ENCODE measurements around the gene ADK. TPM values are rescaled to one million over a fixed set of nuclear protein-coding genes. Genes with fewer than 3 reads are reported as not detected.

Gene ADK
- total RNA-seq, 1 donor from 2014 or later, result 62.0 TPM

- H3K4me3 Mint-ChIP-seq (ENCODE audit: unreplicated experiment), result peak overlapping the region; percentile 14
- no peak for FAIRE-seq
- H3K27ac ChIP-seq (ENCODE audit: low read depth, low read length), result no peak overlapping the region
- H3K36me3 ChIP-seq (ENCODE audit: insufficient read depth, low read length), result peaks cover 91% of the 10 kb centered on the region
- no peak overlapping the region for H3K4me2 ChIP-seq (ENCODE audit: low read length)
- H3K4me1 ChIP-seq (ENCODE audit: insufficient read depth, low read length), result peaks cover 7% of the 10 kb centered on the region
- H3K9me3 ChIP-seq (ENCODE audit: insufficient read depth, low read depth, low read length), result no peaks in the 10 kb centered on the region
- H3K4me3 ChIP-seq (ENCODE audit: insufficient read depth, low read depth, low read length), result no peak overlapping the region
- H2AFZ ChIP-seq (ENCODE audit: low read depth, low read length), result no peak overlapping the region
- no peaks in the 10 kb centered on the region for H3K9me3 Mint-ChIP-seq (ENCODE audit: unreplicated experiment)
- no peaks in the 10 kb centered on the region for H3K27me3 Mint-ChIP-seq (ENCODE audit: low read depth, unreplicated experiment)
- TF ChIP-seq CTCF (IDR thresholded peaks at IDR 0.05; ENCODE audit: insufficient read depth, low read depth, low read length) (no peak), EZH2 (IDR thresholded peaks at IDR 0.05; ENCODE audit: insufficient read depth, low read length) (no peak)
- no peak overlapping the region for H3K9ac ChIP-seq (ENCODE audit: low read length)
- no peak for DNase-seq (ENCODE audit: low read depth)
- H3K4me1 Mint-ChIP-seq (ENCODE audit: low read depth, unreplicated experiment), result peaks cover 28% of the 10 kb centered on the region
- no peaks in the 10 kb centered on the region for H3K27me3 ChIP-seq (ENCODE audit: insufficient read depth, low read length)
- H3K79me2 ChIP-seq (ENCODE audit: insufficient read depth, low read length), result peaks cover 23% of the 10 kb centered on the region
- H3K27ac Mint-ChIP-seq (ENCODE audit: unreplicated experiment), result peak overlapping the region; percentile 48
- peaks cover 74% of the 10 kb centered on the region for H4K20me1 ChIP-seq (ENCODE audit: insufficient read depth, low read length)
- peaks cover 17% of the 10 kb centered on the region for H3K36me3 Mint-ChIP-seq (ENCODE audit: low read depth, unreplicated experiment)
Measured at GRCh38 chr10:74118804-74119203, 32.2 kb upstream of the ADK start.

GRCh38 chr10:74120911-74121310, 30.1 kb upstream of the ADK start:
- Histone ChIP-seq H3K9ac (ENCODE audit: low read length) (no peak overlapping the region), H3K4me1 (ENCODE audit: insufficient read depth, low read length) (peaks cover 5% of the 10 kb centered on the region), H4K20me1 (ENCODE audit: insufficient read depth, low read length) (peaks cover 54% of the 10 kb centered on the region), H3K4me2 (ENCODE audit: low read length) (no peak overlapping the region), H3K79me2 (ENCODE audit: insufficient read depth, low read length) (peaks cover 4% of the 10 kb centered on the region), H3K36me3 (ENCODE audit: insufficient read depth, low read length) (peaks cover 73% of the 10 kb centered on the region), H3K27ac (ENCODE audit: low read depth, low read length) (no peak overlapping the region), H3K9me3 (ENCODE audit: insufficient read depth, low read depth, low read length) (no peaks in the 10 kb centered on the region), H2AFZ (ENCODE audit: low read depth, low read length) (no peak overlapping the region), H3K4me3 (ENCODE audit: insufficient read depth, low read depth, low read length) (no peak overlapping the region), H3K27me3 (ENCODE audit: insufficient read depth, low read length) (no peaks in the 10 kb centered on the region)
- H3K9me3 Mint-ChIP-seq (ENCODE audit: unreplicated experiment), result no peaks in the 10 kb centered on the region
- H3K4me1 Mint-ChIP-seq (ENCODE audit: low read depth, unreplicated experiment), result peaks cover 28% of the 10 kb centered on the region
- DNase-seq (ENCODE audit: low read depth) (no peak), FAIRE-seq (no peak)
- H3K36me3 Mint-ChIP-seq (ENCODE audit: low read depth, unreplicated experiment), result peaks cover 12% of the 10 kb centered on the region
- TF ChIP-seq EZH2 (IDR thresholded peaks at IDR 0.05; ENCODE audit: insufficient read depth, low read length) (no peak), CTCF (IDR thresholded peaks at IDR 0.05; ENCODE audit: insufficient read depth, low read depth, low read length) (no peak)
- H3K27me3 Mint-ChIP-seq (ENCODE audit: low read depth, unreplicated experiment), result no peaks in the 10 kb centered on the region
- no peak overlapping the region for H3K4me3 Mint-ChIP-seq (ENCODE audit: unreplicated experiment)
- H3K27ac Mint-ChIP-seq (ENCODE audit: unreplicated experiment), result no peak overlapping the region

GRCh38 chr10:74121368-74121767, 29.7 kb upstream of the ADK start:
- TF ChIP-seq CTCF (IDR thresholded peaks at IDR 0.05; ENCODE audit: insufficient read depth, low read depth, low read length), result no peak
- no peak for TF ChIP-seq EZH2 (IDR thresholded peaks at IDR 0.05; ENCODE audit: insufficient read depth, low read length)
- H3K27ac Mint-ChIP-seq (ENCODE audit: unreplicated experiment), result no peak overlapping the region
- H3K36me3 ChIP-seq (ENCODE audit: insufficient read depth, low read length), result peaks cover 69% of the 10 kb centered on the region

More at GRCh38 chr10:74121368-74121767, 29.7 kb upstream of the ADK start:
- Mint-ChIP-seq H3K4me1 (ENCODE audit: low read depth, unreplicated experiment) (peaks cover 28% of the 10 kb centered on the region), H3K27me3 (ENCODE audit: low read depth, unreplicated experiment) (no peaks in the 10 kb centered on the region), H3K36me3 (ENCODE audit: low read depth, unreplicated experiment) (peaks cover 10% of the 10 kb centered on the region), H3K4me3 (ENCODE audit: unreplicated experiment) (no peak overlapping the region), H3K9me3 (ENCODE audit: unreplicated experiment) (no peaks in the 10 kb centered on the region)
- no peak overlapping the region for H3K4me2 ChIP-seq (ENCODE audit: low read length)
- H4K20me1 ChIP-seq (ENCODE audit: insufficient read depth, low read length), result peaks cover 50% of the 10 kb centered on the region
- H3K9ac ChIP-seq (ENCODE audit: low read length), result no peak overlapping the region
- H3K4me1 ChIP-seq (ENCODE audit: insufficient read depth, low read length), result peaks cover 5% of the 10 kb centered on the region
- H3K27ac ChIP-seq (ENCODE audit: low read depth, low read length), result no peak overlapping the region
- H3K9me3 ChIP-seq (ENCODE audit: insufficient read depth, low read depth, low read length), result no peaks in the 10 kb centered on the region
- H3K4me3 ChIP-seq (ENCODE audit: insufficient read depth, low read depth, low read length), result no peak overlapping the region
- no peak overlapping the region for H2AFZ ChIP-seq (ENCODE audit: low read depth, low read length)
- H3K27me3 ChIP-seq (ENCODE audit: insufficient read depth, low read length), result no peaks in the 10 kb centered on the region
- no peak for FAIRE-seq
- DNase-seq (ENCODE audit: low read depth), result peak; percentile 57
- H3K79me2 ChIP-seq (ENCODE audit: insufficient read depth, low read length), result no peaks in the 10 kb centered on the region
